Measurements from ENCODE around the gene ITSN2.

Gene ITSN2

DNA sequence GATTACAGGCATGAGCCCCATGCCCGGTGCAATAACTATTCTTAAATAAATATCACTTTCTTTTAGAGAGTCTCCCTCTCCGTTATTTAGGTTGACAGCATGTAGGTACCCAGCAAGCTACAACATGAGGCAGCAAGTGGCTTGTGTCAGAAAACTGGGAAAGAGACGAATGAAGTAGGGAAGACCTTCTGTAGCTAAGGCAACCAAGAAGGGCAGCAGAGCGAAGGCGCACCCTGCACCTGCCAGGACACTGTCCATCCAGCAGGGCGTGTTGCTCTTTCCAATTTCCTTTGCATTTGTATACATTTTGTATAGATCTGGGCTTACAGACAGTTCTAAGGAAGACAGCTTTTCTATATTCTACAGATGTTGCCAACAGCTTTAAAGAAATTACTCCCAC, 137.4 kb downstream of the ITSN2 start:
- no peak overlapping the region for H3K4me3 ChIP-seq (ENCODE audit: low read depth, low read length)
- no peak for TF ChIP-seq CTCF (IDR thresholded peaks at IDR 0.05; ENCODE audit: control insufficient read depth, extremely low read depth, insufficient read depth)
- no peak for DNase-seq (ENCODE audit: low read depth)

- no peak for DNase-seq (ENCODE audit: low read depth)
- TF ChIP-seq CTCF (IDR thresholded peaks at IDR 0.05; ENCODE audit: control insufficient read depth, extremely low read depth, insufficient read depth) = no peak
- H3K4me3 ChIP-seq (ENCODE audit: low read depth, low read length) = no peak overlapping the region
Measured at GRCh38 chr2:24221343-24222050, 138.8 kb downstream of the ITSN2 start.

DNA sequence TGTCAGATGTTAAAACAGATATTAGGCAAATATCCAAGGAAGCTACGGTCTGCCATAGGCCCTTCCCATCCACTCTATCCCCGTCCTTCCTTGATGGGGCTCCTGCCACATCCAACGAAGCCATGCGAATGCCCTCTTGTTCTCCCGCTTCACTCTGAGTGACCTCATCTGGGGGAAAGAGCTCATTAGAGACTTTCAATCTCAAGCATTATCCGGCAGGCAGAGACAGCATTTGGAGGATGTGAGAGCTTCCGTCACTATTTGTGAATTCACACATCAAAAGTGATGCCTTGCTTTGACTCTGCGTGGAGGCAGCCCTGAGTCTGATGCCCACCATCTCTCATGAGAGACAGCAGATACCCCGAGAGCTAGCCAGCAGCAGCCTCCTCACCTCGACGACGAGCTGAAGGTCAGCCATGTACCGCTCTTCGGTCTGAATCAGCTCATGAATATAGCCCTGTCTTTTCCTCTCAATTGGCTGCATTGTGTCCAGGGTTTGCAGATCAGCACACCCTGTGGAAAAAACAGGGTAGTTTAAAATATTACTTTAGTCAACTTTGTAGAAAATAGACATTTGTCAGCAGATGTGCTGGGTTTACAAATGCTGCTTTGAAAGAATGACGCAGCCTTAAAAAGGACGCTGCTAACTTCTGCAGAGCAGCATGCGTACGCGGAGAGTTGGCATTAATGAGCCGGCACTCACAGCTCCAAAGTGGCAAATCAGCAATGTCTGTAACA, 139.6 kb downstream of the ITSN2 start:
- TF ChIP-seq CTCF (IDR thresholded peaks at IDR 0.05; ENCODE audit: control insufficient read depth, extremely low read depth, insufficient read depth) = no peak
- no peak for DNase-seq (ENCODE audit: low read depth)
- no peak overlapping the region for H3K4me3 ChIP-seq (ENCODE audit: low read depth, low read length)

DNA sequence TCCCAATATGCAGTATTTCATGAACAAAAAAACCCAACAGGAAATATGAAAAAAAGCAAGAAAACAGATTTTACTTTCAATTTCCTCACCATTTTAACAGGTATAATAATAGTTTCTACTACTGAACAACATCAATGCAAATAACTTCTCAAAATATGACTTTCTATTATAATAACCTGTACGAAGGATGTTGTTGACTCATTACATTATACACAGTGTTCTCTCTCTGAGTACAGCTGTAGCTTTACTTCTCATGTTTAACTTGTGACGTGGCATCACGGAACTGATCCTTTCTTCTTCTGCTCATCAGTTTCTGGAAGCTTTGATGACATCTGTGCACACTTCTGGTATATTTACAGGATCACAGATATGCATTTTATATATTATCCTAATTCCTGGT, 145.5 kb downstream of the ITSN2 start:
- no peak for TF ChIP-seq CTCF (IDR thresholded peaks at IDR 0.05; ENCODE audit: control insufficient read depth, extremely low read depth, insufficient read depth)
- no peak overlapping the region for H3K4me3 ChIP-seq (ENCODE audit: low read depth, low read length)
- DNase-seq (ENCODE audit: low read depth) = no peak

DNA sequence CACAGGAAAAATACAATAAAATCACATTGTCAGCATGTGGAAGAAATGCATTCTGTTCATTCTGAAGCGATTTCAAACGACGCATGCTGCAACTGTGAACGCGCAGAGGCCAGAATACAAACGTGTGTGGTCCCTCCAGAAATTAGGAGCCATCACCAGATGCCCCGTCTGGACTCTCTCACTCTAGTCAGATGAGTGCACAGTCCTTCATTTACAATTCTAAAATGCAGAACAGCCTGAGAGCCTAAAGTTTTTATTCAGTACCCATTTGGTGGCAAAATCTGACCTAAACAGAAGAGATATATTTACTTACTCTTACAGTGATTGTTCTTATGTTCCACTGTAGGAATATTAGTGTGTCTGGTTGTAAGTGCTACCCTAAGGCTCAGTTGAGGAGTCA, 148.9 kb downstream of the ITSN2 start:
- TF ChIP-seq CTCF (IDR thresholded peaks at IDR 0.05; ENCODE audit: control insufficient read depth, extremely low read depth, insufficient read depth) = no peak
- no peak for DNase-seq (ENCODE audit: low read depth)
- no peak overlapping the region for H3K4me3 ChIP-seq (ENCODE audit: low read depth, low read length)

- no peak for TF ChIP-seq CTCF (IDR thresholded peaks at IDR 0.05; ENCODE audit: control insufficient read depth, extremely low read depth, insufficient read depth)
- H3K4me3 ChIP-seq (ENCODE audit: low read depth, low read length) = no peak overlapping the region
- no peak for DNase-seq (ENCODE audit: low read depth)
Measured at GRCh38 chr2:24210723-24211122, 149.6 kb downstream of the ITSN2 start.

All from LNCaP clone FGC (cell line).